Pancreas (tissue), 10 donors: ENCODE results near the gene SMIM13. TPM values are rescaled to one million over a fixed set of nuclear protein-coding genes. Genes with fewer than 3 reads are reported as not detected.

Experiments
- ATAC-seq, 4 donors: fragments of 200-7000 bp; cut with Tn5 transposase; one replicate each; pipeline versions ENCODE4 v1.8.0 to v1.9.1; 2020; ENCODE audit warnings: mild to moderate bottlenecking in 4 of 4, moderate library complexity in 4 of 4
- DNase-seq, 6 donors: peaks; one replicate each; pipeline ENCODE4 v3.0.0-alpha.2; 2020
- FAIRE-seq: peaks from 2 replicates; lab custom pipeline; 2012; peaks lifted over from hg19 to GRCh38; lab: Jason Lieb, UNC
- H3K27ac ChIP-seq, 4 donors: fragments of 200-600 bp; sonication (generic); 1 replicate in 3 of 4; 2 replicates in 1 of 4; pipeline versions ENCODE4 v1.5.0 to v1.8.0; 2020
- H3K27me3 ChIP-seq, 4 donors: fragments of 200-600 bp; one replicate each; pipeline ENCODE4 v1.8.0; 2021
- H3K36me3 ChIP-seq, 3 donors: fragments of 200-600 bp; sonication (generic) in 1 of 3; one replicate each; pipeline versions ENCODE4 v1.5.0 to v1.8.0; 2020 to 2021
- H3K4me1 ChIP-seq, 3 donors: fragments of 200-600 bp; one replicate each; pipeline ENCODE4 v1.8.0; 2021
- H3K4me3 ChIP-seq, 4 donors: fragments of 200-600 bp; sonication (generic) in 2 of 4; one replicate each; pipeline versions ENCODE4 v1.5.0 to v1.8.0; 2020 to 2021
- H3K9me3 ChIP-seq, 4 donors: fragments of 200-600 bp; one replicate each; pipeline ENCODE4 v1.8.0; 2021
- WGBS, 2 donors: extraction: QIAGEN DNeasy Blood & Tissue Kit; methylation state at CpG; one replicate each; pipeline ENCODE4 v1.1.7; 2013; 5-methylcytosine and 5-hydroxymethylcytosine counted together
- intact Hi-C, 3 donors: fragments of 100-400 bp; cut with DNase I; formaldehyde crosslinking; loops; one replicate each; pipeline versions ENCODE4 v1.11.1 to v1.14.2; 2022
- polyA plus RNA-seq, 2 donors: library from polyadenylated mRNA; stranded (reverse); fragments of 200-250 nt; gene quantifications; one replicate each; pipeline ENCODE4 v1.2.3, GENCODE V29; 2013
- total RNA-seq, 6 donors: library from RNA; stranded (reverse); fragmentation: NEBNext Ultra II Directional in 4 of 6; extraction: Animal tissue kit (Norgen Biotek cat#: 25700) in 4 of 6; gene quantifications; one replicate each; pipeline versions ENCODE4 v1.2.1 to v1.2.4, GENCODE V29; 2021 to 2023
- TF ChIP-seq, protein P1 (sequence below), 4 donors: fragments of 200-600 bp; sonication (generic) in 3 of 4; IDR thresholded peaks; one replicate each; pipeline versions ENCODE4 v1.5.0 to v1.8.0; 2021; ENCODE audit warnings: antibody characterized with exemption in 4 of 4
- donor health status: healthy with polysubstance abuse.
- donor health status: DM: no; HTN: no; CAD: no; lungs with moderate emphysema.
- donor health status: DM: no; HTN: no; CAD: no.
- donor health status: control.
- donor health status: control.
- donor health status: Bipolar disorder and iron deficiency.
- donor health status: DM: yes; HTN: yes; CAD: no.
- donor health status: DM: no; HTN: no; CAD: no.
- donor health status: DM: no; HTN: no; CAD: no.
- donor health status: DM: yes; HTN: yes; CAD: no.

SMIM13 gene
- total and polyA plus RNA-seq, 8 donors, result 1.4 to 5.1 (median 2.9) TPM

DNA sequence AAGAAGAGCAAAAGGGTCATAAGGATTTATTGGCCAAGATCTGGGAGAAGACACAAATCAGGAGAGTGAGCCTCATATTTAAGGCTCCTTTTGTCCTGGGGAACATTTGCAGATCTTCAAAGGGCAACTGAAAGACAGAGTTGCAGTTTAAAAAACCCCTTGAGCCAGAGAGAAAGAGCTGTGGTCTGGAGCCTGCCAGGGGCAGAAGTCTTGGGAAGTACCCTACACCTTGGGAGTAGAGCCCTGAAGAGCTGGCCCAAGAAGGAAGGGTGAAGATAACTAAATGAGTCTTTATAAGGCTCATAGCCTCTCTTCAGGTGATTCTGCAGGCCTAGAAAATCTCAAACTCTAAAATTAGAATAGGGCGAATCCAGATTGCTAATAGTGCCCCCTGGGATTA is 57.9 kb downstream of the SMIM13 start:
- Histone ChIP-seq H3K4me3 (no peak overlapping the region), H3K27me3 (no peaks in the 10 kb centered on the region), H3K9me3 (no peaks in the 10 kb centered on the region), H3K36me3 (no peaks in the 10 kb centered on the region), H3K4me1 (no peaks in the 10 kb centered on the region), H3K27ac (no peak overlapping the region)
- 92 to 93% methylated on average over 1 of the region's 1 CpG for WGBS, 2 donors
- TF ChIP-seq, protein P1, sequence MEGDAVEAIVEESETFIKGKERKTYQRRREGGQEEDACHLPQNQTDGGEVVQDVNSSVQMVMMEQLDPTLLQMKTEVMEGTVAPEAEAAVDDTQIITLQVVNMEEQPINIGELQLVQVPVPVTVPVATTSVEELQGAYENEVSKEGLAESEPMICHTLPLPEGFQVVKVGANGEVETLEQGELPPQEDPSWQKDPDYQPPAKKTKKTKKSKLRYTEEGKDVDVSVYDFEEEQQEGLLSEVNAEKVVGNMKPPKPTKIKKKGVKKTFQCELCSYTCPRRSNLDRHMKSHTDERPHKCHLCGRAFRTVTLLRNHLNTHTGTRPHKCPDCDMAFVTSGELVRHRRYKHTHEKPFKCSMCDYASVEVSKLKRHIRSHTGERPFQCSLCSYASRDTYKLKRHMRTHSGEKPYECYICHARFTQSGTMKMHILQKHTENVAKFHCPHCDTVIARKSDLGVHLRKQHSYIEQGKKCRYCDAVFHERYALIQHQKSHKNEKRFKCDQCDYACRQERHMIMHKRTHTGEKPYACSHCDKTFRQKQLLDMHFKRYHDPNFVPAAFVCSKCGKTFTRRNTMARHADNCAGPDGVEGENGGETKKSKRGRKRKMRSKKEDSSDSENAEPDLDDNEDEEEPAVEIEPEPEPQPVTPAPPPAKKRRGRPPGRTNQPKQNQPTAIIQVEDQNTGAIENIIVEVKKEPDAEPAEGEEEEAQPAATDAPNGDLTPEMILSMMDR (IDR thresholded peaks at IDR 0.05), result no peak
- intact Hi-C loops, result no loop called here
- ATAC-seq (no peak), DNase-seq (no peak), FAIRE-seq (no peak)

DNA sequence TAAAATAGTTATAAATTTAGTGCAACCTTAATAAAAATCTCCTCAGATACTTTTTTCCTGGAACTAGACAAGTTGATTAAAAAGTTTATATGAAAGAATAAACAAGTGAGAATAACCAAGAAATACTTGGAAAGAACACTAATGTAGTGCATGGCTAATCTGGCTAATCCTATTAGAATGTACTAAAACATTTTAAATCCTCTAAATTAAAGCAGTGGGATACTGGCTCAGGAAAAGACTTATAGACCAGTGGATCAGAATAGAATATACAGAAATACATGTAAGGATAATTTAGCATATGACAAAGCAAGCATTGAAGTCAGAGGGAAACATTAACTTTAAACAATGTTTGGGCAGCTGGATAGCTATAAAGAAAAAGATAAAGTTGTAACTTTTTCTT is 58.9 kb downstream of the SMIM13 start:
- DNase-seq (no peak), ATAC-seq (no peak), FAIRE-seq (no peak)
- Histone ChIP-seq H3K27ac (no peak overlapping the region), H3K4me3 (no peak overlapping the region), H3K4me1 (no peaks in the 10 kb centered on the region), H3K36me3 (no peaks in the 10 kb centered on the region), H3K9me3 (no peaks in the 10 kb centered on the region), H3K27me3 (no peaks in the 10 kb centered on the region)
- intact Hi-C loops, result no loop called here
- TF ChIP-seq, protein P1 (IDR thresholded peaks at IDR 0.05), result no peak

DNA sequence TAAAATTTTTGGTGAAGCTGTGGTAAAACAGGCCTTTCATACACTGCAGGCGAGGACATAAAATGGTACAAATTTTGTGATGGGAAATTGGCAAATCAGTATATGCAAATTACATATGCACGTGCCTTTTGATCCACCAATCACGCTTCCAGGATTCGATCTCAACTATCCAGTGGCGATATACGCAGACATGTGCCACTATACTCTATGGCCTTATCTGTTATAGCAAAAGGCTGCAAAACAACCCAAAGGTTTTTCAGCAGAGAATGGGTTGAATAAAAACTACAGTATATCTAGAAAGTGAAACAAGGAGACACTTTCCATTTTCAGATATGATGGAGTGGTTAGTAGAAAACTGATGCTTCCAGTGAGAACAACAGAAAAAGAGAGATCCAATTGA is 59.8 kb downstream of the SMIM13 start:
- Histone ChIP-seq H3K36me3 (no peaks in the 10 kb centered on the region), H3K4me3 (peak overlapping the region in 1 of 4 donors; percentile 19), H3K27me3 (no peaks in the 10 kb centered on the region), H3K4me1 (no peaks in the 10 kb centered on the region), H3K27ac (no peak overlapping the region), H3K9me3 (no peaks in the 10 kb centered on the region)
- DNase-seq, result no peak
- intact Hi-C loops, result no loop called here
- WGBS, 2 donors, result 95 to 97% methylated on average over 6 of the region's 6 CpGs
- TF ChIP-seq, protein P1 (IDR thresholded peaks at IDR 0.05), result no peak
- no peak for ATAC-seq
- no peak for FAIRE-seq

DNA sequence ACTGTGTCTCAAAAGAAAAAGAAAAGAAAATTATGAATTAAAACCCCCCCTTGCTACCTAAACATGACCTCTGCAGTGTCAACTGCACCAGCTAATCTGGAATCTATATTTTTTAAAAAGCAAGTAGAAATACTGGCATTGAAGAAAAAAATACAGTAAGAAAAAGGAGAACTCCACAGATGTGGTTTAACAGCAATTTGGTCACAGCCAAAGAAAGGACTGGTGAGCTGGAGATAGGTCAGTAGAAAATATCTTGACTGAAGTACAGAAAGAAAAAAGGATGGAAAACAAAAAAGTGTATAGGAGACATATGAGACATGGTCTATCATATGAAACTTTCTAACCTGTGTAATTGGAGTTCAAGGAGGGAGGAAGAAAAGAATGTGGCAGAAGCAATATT is 62.0 kb downstream of the SMIM13 start:
- Histone ChIP-seq H3K9me3 (no peaks in the 10 kb centered on the region), H3K36me3 (no peaks in the 10 kb centered on the region), H3K27ac (no peak overlapping the region), H3K4me3 (no peak overlapping the region), H3K27me3 (no peaks in the 10 kb centered on the region), H3K4me1 (no peaks in the 10 kb centered on the region)
- intact Hi-C loops, result no loop called here
- DNase-seq (no peak), FAIRE-seq (no peak), ATAC-seq (no peak)
- TF ChIP-seq, protein P1 (IDR thresholded peaks at IDR 0.05), result no peak

DNA sequence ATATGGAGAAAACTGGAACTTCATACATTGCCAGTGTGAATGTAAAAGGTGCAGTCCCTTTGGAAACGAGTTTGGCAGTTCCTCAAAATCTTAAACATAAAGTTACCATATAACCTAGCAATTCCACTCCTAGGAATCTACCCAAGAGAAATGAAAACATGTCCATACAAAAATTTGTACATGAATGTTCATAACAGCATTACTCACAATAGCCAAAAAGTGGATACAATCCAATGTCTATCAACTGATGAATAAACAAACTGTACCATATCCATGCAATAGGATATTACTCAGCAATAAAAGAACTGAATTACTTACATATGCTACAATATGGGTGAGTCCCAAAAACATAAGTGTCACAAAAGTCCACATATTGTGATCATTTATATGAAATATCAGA is 66.6 kb downstream of the SMIM13 start:
- intact Hi-C loops, result no loop called here
- Histone ChIP-seq H3K27me3 (no peaks in the 10 kb centered on the region), H3K4me1 (no peaks in the 10 kb centered on the region), H3K9me3 (no peaks in the 10 kb centered on the region), H3K36me3 (no peaks in the 10 kb centered on the region), H3K4me3 (no peak overlapping the region), H3K27ac (no peak overlapping the region)
- DNase-seq (no peak), ATAC-seq (no peak), FAIRE-seq (no peak)
- 48 to 70% methylated on average over 1 of the region's 1 CpG for WGBS, 2 donors
- TF ChIP-seq, protein P1 (IDR thresholded peaks at IDR 0.05), result no peak
